NCI-H2171 treated with DMSO at 0.1 percent for 48 hours (cell line): ENCODE results near the gene RNF144B.
"Not testable (repeated sequence)": the region's sequence is repeated elsewhere in the genome, so short reads cannot be mapped to it uniquely, and the experiment has no call there.

Source experiments
- DNase-seq: peaks from one replicate; lab custom pipeline; 2025; lab: John Stamatoyannopoulos, UW

Gene RNF144B

DNA sequence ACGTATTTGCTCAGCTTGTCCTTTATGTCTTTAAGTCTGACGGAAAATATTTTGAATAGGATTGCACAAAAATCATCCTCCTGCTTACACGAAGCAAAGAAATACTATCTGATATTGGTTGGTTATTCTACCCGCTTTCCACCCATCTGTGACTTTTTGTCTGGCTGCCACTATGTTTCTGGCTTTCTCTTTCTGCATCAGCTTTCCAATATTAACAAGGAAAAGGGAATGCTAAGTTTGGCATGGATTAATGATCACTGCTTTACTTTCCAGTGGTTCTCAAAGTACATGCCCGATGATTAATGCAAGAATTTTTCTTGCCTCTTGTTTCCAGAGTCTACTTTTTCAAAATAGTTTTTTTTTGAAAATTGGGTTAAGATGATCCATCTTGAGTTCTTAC is 57.0 kb downstream of the RNF144B start:
- peak; percentile 5 for DNase-seq

- no peak for DNase-seq
Observed at GRCh38 chr6:18445228-18445627, 58.1 kb downstream of the RNF144B start.

DNA sequence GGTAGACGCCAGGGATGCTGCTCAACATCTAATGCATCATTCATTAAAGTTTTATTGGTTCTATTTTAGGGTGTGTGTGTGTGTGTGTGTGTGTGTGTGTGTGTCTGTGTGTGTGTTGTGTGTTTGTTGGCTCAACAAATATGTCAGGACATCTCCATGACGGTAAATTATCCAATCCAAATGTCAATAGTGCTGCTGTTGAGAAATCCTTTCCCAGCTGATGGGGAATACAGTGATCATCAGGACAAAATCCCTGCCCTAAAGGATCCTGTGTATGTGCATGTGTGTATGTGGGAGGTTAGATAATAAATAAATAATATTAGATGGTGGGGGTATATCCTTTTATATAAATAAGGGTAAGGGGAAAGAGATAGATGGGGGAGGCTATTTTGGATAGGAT is 59.6 kb downstream of the RNF144B start:
- no peak for DNase-seq

- DNase-seq: no peak
Observed at GRCh38 chr6:18447552-18447951, 60.4 kb downstream of the RNF144B start.

- DNase-seq: peak; percentile 5
Observed at GRCh38 chr6:18451756-18452155, 64.6 kb downstream of the RNF144B start.

GRCh38 chr6:18454446-18454845 is 67.3 kb downstream of the RNF144B start:
- no peak for DNase-seq

GRCh38 chr6:18457065-18457737 is 70.1 kb downstream of the RNF144B start:
- no peak for DNase-seq

DNA sequence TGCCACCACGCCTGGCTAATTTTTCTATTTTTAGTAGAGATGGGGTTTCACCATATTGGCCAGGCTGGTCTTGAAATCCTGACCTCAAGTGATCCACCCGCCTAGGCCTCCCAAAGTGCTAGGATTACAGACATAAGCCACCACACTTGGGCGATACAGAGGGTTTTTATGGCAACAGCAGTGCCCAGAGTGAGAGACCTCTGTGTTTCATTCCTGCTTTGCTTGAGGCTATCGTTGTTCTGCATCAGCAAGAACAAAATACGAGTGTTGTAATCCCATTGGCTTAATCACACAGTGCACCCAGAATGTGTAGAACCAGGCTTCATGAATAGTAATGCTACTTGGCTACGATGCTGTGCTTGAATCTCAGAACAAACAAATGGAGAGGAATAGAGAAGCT is 70.9 kb downstream of the RNF144B start:
- DNase-seq: not testable (repeated sequence)

- DNase-seq: no peak
Observed at GRCh38 chr6:18463429-18463828, 76.3 kb downstream of the RNF144B start.

- no peak for DNase-seq
Observed at GRCh38 chr6:18464176-18464575, 77.0 kb downstream of the RNF144B start.

- DNase-seq: no peak
Observed at GRCh38 chr6:18465410-18466154, 78.4 kb downstream of the RNF144B start.

GRCh38 chr6:18467741-18468502 is 80.8 kb downstream of the RNF144B start:
- no peak for DNase-seq

GRCh38 chr6:18468503-18468843 is 81.3 kb downstream of the RNF144B start:
- no peak for DNase-seq

- no peak for DNase-seq
Observed at GRCh38 chr6:18469536-18469935, 82.4 kb downstream of the RNF144B start.

GRCh38 chr6:18471232-18471964 is 84.2 kb downstream of the RNF144B start:
- no peak for DNase-seq

DNA sequence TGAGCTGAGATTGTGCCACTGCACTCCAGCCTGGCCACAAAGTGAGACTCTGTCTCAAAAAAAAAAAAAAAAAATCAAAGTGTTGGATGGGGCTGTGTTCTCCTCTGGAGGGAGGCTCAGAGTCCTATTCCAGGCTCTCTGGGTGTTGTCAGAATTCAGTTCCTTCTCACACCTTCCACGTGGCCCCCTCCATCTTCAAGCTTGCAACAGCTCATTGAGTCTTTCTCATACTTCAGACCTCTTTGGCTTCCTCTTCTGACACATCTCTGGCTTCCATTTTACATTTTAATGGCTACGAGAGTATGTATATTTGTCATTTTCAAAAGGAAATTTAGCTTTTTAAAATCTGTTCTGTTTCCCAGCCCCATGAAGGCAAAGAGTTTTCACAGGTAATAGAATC is 85.8 kb downstream of the RNF144B start:
- DNase-seq: no peak

- DNase-seq: no peak
Observed at GRCh38 chr6:18473755-18474154, 86.6 kb downstream of the RNF144B start.

DNA sequence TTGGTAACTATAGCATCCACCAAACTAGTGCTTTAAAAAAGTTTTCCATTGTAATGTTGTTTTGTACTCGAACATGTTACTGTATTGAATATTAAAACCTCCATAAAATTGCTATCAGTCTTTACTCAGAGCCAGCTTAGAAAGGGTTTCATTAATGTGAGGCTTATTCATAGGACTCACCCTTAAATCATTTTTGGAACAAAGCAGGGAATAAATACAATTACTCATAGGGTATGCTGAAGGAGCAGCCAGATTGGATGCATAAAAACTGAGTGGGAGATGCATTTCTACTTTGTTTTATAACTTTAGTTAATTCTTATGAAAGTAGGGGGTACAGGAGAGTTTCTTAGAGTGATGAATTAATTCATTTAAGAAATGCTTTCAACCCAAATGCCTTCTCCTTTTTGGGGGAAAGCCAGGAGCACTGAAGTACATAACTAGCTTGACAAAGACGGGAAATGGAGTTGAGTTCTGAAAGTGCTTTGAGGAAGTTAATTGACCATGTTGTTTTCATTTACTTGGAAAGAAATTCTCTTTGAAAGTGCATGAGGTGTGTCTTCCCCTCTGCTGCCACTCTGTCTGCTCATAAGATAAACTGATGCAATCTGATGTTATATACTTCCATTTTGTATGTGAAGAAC is 90.3 kb downstream of the RNF144B start:
- DNase-seq: no peak

- no peak for DNase-seq
Observed at GRCh38 chr6:18478610-18479009, 91.5 kb downstream of the RNF144B start.

DNA sequence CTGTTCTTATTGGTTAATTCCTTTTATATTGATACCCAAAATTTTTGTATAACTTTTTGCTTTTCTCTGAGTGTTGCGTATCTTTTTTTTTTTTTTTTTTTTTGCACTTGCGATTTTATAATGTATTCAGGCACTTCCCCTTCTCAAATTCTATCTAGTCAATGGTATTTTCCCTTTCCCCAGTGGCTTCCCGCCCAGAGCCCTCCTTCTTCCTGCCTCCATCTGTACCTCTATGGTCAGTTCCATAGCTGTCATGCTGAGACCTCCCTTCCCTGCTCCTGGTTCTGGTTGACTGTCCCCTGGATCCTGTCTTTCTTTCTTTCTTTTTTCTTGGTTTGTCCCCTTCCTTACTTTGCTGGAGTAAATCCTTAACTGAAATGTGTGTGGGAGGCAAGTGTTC is 94.7 kb downstream of the RNF144B start:
- DNase-seq: no peak

GRCh38 chr6:18485660-18486435 is 98.7 kb downstream of the RNF144B start:
- DNase-seq: no peak
